ENCODE results near the gene ALK. TPM values are rescaled to one million over a fixed set of nuclear protein-coding genes. Genes with fewer than 3 reads are reported as not detected.
"Not testable (repeated sequence)": the region's sequence is repeated elsewhere in the genome, so short reads cannot be mapped to it uniquely, and the experiment has no call there.

The ALK gene
- total RNA-seq, 1 experiment from 2014 or later: 0.37 TPM

GRCh38 chr2:29759360-29759759 lies 162.0 kb downstream of the ALK start:
- DNase-seq (ENCODE audit: low read depth): no peak

GRCh38 chr2:29755829-29756228 lies 165.6 kb downstream of the ALK start:
- no peak for DNase-seq (ENCODE audit: low read depth)

- no peak for DNase-seq (ENCODE audit: low read depth)
Observed at GRCh38 chr2:29755233-29755632, 166.2 kb downstream of the ALK start.

DNA sequence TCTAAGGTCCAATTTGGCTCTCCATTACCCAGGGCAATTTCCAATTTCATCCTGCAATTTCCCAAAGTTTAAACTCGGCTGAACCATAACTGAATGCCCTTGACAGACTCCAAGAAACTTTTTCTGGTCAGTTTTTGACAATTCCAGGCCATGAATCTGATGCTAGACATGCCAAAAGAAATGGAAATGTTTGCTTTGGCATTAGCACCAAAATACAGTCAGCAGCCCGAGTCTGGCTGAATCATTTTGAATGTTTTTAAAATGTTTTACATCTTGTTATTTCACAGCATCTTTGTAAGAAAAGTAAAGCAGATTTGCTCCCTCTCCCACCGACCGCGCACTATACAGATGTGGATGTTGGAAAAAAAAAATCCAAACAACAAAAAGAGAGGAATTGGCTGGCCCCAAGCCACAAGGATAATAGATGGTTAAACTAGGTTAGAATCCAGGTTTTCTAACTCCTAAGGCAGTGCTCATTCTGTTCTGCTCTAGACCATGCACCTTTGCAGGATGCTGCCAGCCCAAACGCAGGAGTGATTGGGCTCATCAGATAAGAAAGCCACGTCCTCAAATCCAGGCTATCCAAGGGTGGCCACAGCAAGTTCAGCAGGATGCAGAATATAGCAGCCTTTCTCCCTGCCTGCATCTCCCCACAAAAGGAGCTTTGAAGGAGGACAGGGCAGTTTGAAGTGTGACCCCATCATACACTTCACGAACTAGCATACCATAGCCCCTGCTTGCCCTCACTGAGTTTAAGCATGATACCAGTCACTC lies 167.5 kb downstream of the ALK start:
- DNase-seq (ENCODE audit: low read depth): peak; percentile 28

DNA sequence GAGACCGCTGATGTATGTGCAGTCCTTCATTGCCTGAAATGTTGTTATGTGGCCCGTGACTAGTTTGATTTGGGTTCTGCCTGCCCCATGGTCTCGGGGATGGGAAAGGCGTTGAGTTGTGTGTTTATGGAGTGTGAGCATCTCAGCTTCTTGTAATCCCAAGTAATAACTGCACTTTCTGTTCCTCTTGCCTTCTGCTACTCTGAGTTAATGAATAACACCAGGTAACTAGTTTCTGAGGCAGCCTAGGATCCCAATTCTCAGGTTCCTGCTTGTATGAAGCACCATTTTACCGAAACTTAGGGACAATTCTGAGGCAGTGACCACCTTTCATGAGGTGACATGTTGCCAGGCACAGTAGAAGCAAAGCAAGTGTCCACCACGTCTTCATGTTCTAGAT lies 170.0 kb downstream of the ALK start:
- DNase-seq (ENCODE audit: low read depth): no peak

- DNase-seq (ENCODE audit: low read depth): not testable (repeated sequence)
Observed at GRCh38 chr2:29750463-29750862, 170.9 kb downstream of the ALK start.

- DNase-seq (ENCODE audit: low read depth): no peak
Observed at GRCh38 chr2:29749843-29750242, 171.5 kb downstream of the ALK start.

DNA sequence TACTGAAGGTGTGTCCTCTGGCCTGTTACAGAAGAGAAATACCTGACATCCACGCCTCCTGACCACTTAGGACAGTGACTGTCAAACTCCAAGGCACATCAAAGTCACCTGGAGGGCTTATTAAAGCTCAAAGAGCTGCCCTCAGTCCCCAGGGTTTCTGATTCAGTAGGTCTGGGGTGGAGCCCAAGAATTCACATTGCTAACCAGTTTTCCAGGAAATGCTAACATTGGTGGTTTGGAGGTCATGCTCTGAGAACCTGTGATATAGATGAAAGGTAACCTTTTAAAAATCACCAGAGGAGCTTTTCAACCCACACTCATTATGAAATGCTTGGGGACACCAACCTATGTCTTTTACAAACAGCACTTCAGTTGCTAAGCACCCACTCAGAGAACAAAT lies 172.3 kb downstream of the ALK start:
- DNase-seq (ENCODE audit: low read depth): peak; percentile 81

GRCh38 chr2:29747786-29748470 lies 173.5 kb downstream of the ALK start:
- peak; percentile 99 for DNase-seq (ENCODE audit: low read depth)

- DNase-seq (ENCODE audit: low read depth): no peak
Observed at GRCh38 chr2:29744976-29745375, 176.4 kb downstream of the ALK start.

GRCh38 chr2:29743516-29743915 lies 177.9 kb downstream of the ALK start:
- no peak for DNase-seq (ENCODE audit: low read depth)

DNA sequence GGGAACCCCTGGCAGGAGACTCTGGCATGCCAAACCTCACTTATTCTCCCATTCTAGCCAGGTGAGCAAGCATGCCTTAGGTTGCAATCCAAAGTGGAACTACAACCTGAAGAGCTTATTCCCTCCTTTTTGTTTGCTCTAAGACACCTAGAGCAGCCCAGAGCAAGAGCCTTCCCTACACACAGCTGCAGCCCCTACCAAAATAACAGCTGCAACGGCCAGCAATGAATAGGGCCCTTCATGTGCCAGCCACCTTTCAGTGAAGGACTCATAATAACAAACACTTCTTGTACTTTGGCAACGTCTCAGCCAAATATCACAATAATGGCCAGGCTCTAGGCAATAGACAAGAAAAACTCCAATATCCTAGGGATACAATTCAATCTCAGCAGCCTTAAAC lies 178.7 kb downstream of the ALK start:
- no peak for DNase-seq (ENCODE audit: low read depth)

DNA sequence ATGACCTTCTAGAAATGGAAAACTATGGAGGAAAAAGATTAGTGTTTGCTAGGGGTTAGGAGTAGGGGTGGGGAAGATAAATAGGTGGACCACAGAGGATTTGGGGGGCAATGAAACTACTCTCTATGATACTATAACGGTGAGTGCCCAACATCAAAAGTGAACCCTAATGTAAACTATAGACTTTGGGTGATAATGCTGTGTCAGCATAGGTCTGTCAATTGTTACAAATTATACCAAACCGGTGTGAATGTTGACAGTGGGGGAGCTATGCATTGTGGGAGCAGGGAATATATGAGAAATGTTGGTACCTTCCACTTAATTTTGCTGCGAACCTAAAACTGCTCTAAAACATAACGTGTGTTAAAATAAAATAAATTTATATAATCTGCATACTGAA lies 180.3 kb downstream of the ALK start:
- DNase-seq (ENCODE audit: low read depth): no peak

- DNase-seq (ENCODE audit: low read depth): no peak
Observed at GRCh38 chr2:29733965-29734364, 187.4 kb downstream of the ALK start.

DNA sequence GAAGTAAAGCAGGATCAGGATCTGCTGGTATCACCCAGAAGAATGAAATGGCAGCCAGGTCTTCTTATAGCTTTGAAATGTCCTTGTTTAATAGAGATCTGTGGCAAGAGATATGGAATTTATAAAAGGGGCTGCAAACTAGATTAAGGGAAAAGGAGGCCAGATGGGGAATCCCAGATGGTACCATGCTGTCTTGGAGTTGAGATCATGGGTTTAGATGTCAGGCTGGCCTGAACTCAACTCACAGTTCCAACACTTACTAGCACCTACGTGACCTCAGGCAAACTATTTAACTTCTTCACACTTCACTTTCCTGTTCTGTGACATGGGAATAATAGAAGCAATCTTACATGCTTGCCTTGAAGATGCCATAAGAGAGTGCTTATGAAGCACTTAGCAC lies 188.2 kb downstream of the ALK start:
- no peak for DNase-seq (ENCODE audit: low read depth)

- DNase-seq (ENCODE audit: low read depth): no peak
Observed at GRCh38 chr2:29731948-29732347, 189.4 kb downstream of the ALK start.

DNA sequence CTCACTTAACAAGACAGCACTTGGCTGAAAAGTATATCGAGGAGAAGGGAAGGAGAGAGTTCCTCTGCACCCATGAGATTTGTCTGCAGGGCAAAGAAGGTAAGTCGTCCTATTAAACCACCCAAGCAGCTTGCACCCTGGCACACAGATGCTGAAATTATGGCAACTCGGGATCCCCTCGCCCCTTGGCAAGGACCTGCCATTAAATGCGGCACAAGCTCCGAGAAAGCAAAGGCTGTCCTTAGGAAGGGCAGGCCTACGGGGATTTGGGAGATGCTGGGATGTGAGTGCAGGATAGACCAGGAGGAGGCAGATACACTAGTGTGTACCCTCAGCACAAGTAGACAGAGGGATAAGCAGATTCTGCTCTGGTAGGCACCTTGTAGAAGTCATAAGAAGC lies 191.5 kb downstream of the ALK start:
- DNase-seq (ENCODE audit: low read depth): no peak

GRCh38 chr2:29729401-29729800 lies 192.0 kb downstream of the ALK start:
- DNase-seq (ENCODE audit: low read depth): no peak

- DNase-seq (ENCODE audit: low read depth): no peak
Observed at GRCh38 chr2:29726976-29727375, 194.4 kb downstream of the ALK start.

GRCh38 chr2:29725610-29726009 lies 195.8 kb downstream of the ALK start:
- DNase-seq (ENCODE audit: low read depth): no peak

- no peak for DNase-seq (ENCODE audit: low read depth)
Observed at GRCh38 chr2:29724282-29724681, 197.1 kb downstream of the ALK start.

GRCh38 chr2:29723255-29724001 lies 198.0 kb downstream of the ALK start:
- no peak for DNase-seq (ENCODE audit: low read depth)

- DNase-seq (ENCODE audit: low read depth): no peak
Observed at GRCh38 chr2:29719639-29720038, 201.7 kb downstream of the ALK start.

All from M059J (cell line).